GM19043 (cell line): ENCODE data around the gene HSPB8.

Source experiments
- ATAC-seq: cut with Tn5 transposase; IDR thresholded peaks from one replicate; pipeline ENCODE4 v1.9.1; 2021; ENCODE audit warnings: low read depth; ENCODE audit not compliant: unreplicated experiment

HSPB8 gene

GRCh38 chr12:119169150-119169549, 9.6 kb upstream of the HSPB8 start:
- no peak for ATAC-seq

DNA sequence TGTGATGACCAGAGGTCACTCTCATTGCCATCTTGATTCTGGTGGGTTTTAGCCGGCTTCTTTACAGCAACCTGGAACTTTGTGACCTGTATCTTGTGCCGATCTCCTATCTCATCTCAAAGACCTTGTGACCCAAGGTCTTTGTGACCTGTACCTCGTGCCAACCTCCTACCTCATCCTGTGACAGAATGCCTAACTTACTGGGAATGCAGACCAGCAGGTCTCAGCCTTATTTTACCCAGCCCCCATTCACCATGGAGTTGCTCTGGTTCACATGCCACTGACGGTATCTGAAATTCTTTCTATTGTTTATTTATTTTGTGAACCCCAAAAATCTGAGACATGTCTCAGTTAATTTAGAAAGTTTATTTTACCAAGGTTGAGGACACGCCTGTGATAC, 7.4 kb upstream of the HSPB8 start:
- no peak for ATAC-seq

DNA sequence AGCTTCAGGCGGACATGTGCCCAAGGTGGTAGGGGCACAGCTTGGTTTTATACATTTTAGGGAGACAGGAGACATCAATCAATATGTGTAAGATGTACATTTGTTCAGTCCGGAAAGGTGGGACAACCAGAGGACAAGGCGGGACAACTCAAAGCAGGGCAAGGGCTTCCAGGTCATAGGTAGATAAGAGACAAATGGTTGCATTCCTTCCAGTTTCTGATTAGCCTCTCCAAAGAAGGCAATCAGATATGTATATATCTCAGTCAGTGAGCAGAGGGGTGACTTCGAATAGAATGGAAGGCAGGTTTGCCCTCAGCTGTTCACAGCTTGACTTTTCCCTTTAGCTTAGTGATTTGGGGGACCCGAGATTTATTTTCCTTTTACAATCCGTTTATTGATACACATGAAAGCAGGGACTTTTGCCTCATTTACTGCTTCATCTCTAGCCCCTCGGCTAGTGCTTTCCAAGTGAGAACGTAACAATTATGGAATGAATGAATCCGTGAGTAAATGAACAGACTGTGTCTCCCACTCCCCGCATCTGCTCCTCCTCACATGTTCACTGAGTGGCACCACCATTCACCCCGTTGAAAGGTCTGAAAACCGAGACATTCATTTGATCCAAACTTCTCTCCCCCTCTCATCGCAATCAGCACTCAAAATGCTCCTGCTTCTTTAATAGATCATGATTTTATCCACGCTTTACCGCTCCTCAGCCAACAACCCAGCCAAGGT, 6.9 kb upstream of the HSPB8 start:
- ATAC-seq = no peak

DNA sequence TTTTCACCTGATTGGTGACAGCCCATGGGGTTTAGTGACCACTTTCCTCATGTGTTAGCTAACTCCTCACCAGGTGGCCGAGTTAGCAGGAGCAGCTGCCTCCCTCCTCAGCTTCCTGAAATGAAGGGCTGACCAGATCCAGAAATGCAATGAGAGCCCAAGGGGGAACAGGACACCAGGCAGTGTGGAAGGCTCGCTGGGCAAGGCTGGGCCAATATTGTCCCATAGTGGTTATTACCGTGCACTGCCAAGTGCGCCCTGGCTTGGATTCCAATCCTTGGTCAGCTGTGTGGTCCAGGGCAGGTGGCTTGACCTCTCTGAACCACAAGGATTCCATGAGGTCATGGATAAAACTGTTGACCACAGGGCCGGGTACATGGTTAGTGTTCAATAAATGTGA, 3.6 kb upstream of the HSPB8 start:
- ATAC-seq = no peak

- no peak for ATAC-seq
These were observed 2.3 kb upstream of the HSPB8 start for GRCh38 chr12:119176267-119177055.

GRCh38 chr12:119177056-119177325, 1.7 kb upstream of the HSPB8 start:
- no peak for ATAC-seq

GRCh38 chr12:119177724-119178380, 879 bp upstream of the HSPB8 start:
- no peak for ATAC-seq

GRCh38 chr12:119179335-119180021, 747 bp downstream of the HSPB8 start:
- ATAC-seq = no peak

GRCh38 chr12:119180380-119181040, 1.8 kb downstream of the HSPB8 start:
- ATAC-seq = no peak

- ATAC-seq = no peak
These were observed 2.5 kb downstream of the HSPB8 start for GRCh38 chr12:119181202-119181601.

GRCh38 chr12:119181944-119182343, 3.2 kb downstream of the HSPB8 start:
- ATAC-seq = no peak

DNA sequence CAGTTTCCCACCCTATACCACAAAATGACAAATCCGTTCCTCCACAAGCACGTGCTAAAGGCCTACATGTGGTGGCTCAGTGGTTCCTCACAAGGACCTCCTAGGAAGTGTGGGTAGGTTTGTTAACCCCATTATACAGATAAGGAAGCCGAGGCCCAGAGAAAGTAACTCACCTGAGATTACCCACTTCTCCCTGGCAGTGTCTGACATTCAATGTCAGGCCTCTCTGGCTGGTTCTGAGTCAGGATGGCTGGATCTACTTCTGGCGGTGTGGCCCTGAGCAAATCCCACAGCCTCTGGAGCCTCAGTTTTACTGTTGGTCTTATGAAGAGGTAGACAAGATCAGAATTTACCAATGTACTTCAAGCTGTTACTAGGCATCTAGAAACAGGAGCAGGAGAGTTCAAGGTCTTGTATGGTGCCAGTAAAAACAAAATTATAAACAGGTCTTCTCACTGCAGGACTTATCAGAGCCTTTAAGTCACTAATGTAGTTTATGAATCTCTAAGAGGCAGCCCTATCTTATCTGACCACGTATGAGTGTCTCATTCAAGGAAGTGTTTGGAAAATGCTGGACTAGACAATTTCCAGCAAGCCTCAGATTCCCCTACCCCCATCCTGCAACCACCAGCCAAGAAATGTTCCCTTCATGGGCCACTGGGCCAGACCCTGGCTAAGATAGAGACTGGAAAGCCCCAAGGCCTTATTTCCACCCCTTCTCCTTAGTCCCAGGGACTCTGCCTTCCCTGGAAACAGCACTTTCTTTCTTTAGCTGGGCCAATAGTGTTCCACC, 4.2 kb downstream of the HSPB8 start:
- ATAC-seq = no peak

DNA sequence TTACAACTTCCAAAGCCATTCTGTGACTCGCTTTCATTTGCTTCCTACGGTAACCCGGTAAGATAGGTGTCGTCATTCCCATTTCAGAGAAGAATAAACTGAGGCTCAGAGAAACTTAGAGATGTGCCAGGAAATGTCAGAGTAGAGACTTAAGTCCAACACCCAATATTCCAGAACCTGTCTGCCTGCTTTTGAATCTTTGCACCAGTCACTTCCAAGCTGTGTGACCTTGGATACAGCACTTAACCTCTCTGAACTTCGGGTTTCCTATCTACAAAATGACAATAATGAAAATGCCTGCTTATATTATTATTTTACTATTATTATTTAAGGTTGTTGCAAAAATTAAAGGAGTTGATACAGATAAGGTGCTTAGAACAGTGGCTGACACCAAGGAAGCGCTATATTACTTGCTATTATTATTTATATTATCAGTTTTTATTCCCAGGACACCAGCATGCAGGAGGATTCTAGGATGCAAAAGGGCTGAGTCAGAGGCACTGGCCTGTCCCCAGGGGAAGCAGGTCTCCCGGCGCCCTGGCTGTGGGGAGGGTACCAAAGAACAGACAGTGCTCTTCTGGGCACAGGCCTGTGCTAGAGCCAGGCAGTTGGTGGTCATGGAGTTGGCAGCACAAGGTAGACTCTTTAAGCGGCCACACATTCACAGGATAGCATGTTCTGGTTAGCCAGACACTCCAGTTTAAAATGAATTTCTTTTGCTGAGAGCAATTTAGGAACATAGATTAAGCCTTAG, 5.4 kb downstream of the HSPB8 start:
- ATAC-seq = no peak

DNA sequence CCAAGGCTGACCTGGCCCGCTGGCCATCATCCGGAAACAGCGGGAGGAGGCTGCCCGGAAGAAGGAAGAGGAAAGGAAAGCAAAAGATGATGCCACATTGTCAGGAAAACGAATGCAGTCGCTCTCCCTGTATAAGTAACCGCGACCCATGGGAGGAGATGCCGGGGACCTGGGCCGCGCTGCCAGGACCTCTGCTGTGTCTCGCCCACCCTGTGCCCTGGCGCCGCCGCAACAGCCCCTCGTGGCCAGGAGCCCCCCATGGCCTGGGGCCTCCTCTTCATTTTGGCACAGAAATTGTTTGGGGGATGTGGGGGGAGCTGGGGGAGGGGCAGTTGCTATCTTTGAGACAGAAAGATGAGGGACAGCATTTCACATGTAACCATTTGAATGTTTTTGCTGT, 16.5 kb downstream of the HSPB8 start:
- ATAC-seq = no peak

DNA sequence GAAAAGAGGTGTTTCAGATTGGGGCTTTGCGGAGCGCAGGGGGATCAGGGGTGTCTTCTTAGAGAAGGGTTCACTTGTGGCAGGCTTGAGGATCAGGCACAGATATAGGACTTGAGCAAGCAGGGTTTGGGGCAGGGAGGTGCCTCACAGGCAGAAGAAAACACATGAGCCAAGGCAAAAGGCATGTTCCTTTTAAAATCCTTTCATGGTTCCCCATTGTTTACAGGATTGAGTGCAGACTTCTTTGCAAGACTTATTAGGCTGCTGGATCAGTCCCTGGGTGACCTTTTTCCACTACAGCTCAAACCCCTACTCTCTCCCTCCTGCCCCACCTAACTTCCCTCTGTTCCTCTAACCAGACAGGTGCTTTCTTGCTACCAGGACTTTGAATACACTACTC, 19.7 kb downstream of the HSPB8 start:
- no peak for ATAC-seq

GRCh38 chr12:119200601-119201000, 21.9 kb downstream of the HSPB8 start:
- no peak for ATAC-seq

- no peak for ATAC-seq
These were observed 23.2 kb downstream of the HSPB8 start for GRCh38 chr12:119201789-119202543.

GRCh38 chr12:119202544-119202943, 23.8 kb downstream of the HSPB8 start:
- no peak for ATAC-seq

DNA sequence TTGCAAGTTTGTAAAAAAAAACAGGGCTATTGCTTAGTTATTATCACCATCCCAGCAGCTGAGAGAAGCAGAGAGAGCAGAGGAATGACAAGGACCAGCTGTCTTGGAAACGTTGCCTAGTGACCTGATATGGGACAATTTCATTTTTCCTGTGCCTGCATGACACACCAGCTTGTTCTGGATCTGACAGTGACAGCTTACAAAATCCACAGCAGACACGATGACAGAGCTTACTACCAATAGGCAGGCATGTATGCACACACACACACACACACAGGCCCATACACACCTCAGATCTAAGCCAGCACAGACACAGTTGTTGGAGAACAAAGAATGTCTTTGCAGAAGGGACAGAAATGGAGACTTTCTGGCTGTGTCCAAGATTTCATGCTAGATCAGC, 25.4 kb downstream of the HSPB8 start:
- no peak for ATAC-seq
